22Rv1 (cell line): Measurements from ENCODE around the gene DYNLT1.
"Not testable (repeated sequence)": the region's sequence is repeated elsewhere in the genome, so short reads cannot be mapped to it uniquely, and the experiment has no call there.

Experiments used
- H3K27ac ChIP-seq: fragments of 450-650 bp; 2 replicates; pipeline ENCODE4 v1.5.1; 2017
- ZFX ChIP-seq: fragments of 450-650 bp; IDR thresholded peaks from 2 replicates; pipeline ENCODE4 v1.6.1; 2017; ENCODE audit warnings: antibody characterized with exemption, borderline replicate concordance
- TF ChIP-seq, protein P1 (sequence below): fragments of 450-650 bp; IDR thresholded peaks from 2 replicates; pipeline ENCODE4 v1.5.1; 2017; ENCODE audit warnings: mild to moderate bottlenecking

The DYNLT1 gene

GRCh38 chr6:158661156-158661685 is 16.7 kb upstream of the DYNLT1 start:
- TF ChIP-seq ZFX, result no peak
- TF ChIP-seq, protein P1, sequence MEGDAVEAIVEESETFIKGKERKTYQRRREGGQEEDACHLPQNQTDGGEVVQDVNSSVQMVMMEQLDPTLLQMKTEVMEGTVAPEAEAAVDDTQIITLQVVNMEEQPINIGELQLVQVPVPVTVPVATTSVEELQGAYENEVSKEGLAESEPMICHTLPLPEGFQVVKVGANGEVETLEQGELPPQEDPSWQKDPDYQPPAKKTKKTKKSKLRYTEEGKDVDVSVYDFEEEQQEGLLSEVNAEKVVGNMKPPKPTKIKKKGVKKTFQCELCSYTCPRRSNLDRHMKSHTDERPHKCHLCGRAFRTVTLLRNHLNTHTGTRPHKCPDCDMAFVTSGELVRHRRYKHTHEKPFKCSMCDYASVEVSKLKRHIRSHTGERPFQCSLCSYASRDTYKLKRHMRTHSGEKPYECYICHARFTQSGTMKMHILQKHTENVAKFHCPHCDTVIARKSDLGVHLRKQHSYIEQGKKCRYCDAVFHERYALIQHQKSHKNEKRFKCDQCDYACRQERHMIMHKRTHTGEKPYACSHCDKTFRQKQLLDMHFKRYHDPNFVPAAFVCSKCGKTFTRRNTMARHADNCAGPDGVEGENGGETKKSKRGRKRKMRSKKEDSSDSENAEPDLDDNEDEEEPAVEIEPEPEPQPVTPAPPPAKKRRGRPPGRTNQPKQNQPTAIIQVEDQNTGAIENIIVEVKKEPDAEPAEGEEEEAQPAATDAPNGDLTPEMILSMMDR, result no peak
- no peak overlapping the region for H3K27ac ChIP-seq

DNA sequence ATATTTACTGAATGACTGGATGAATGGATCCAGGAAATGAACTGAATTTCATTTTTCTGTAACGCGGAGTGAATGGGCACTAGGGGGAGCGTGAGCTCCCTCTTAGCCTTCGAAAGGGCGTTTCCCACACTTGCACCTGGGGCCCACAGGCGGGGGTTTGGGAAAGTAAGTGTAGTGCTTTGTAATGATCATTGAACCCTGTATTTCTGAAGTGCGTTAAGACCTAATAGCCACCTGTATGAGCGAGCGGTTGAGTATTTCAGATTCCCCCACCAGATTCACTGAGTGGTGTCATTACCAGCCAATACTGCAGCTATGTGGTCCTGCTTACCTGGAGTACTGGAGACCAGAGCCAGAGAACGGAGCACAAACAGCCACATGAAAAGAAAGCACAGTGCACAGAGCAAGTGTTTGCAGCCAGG is 15.8 kb upstream of the DYNLT1 start:
- H3K27ac ChIP-seq, result no peak overlapping the region
- TF ChIP-seq ZFX, result no peak
- TF ChIP-seq, protein P1, result peak; percentile 79

- H3K27ac ChIP-seq, result not testable (repeated sequence)
Observed at GRCh38 chr6:158656986-158657385, 12.4 kb upstream of the DYNLT1 start.

DNA sequence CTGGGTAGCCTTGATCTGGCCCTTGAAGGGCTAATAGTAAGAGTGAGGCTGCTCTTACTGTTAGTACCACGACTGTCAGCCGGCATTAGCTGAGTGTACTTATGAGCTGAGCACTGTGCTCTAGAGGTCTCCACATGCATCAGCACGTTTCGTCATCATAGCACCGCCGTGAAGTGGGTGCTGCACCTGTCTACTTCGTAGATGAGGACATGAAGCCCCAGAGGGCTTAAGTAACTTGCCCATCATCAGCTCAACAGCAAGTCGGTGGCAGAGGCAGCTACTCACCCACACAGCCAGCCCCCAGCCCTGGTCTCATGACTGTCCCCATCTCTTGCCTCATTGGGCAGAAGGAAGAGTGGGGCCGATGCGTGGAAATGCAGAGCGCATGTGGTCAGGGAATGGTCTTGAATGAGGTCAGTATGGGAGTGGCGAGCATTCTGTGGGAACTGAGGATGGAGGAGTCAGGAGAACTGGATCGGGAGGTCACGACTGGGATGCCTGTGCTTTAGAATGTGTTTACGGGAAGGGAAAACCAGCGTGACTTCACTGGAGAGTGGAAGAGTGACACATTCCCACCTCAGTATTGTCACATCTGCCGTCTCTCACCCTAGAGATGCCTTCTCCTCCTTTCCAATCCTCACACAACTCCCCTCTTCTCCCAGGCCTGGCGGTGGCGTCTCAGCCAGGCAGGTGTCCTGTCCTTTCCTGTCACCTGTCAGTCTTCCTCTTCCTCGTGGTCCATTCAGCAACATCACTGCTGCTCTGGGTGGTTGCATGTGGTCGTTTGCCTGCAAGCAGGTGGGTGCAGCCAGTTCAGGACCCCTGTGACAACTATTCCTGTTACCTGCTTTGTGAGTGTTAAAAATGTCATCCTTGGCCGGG is 11.3 kb upstream of the DYNLT1 start:
- TF ChIP-seq, protein P1, result no peak
- TF ChIP-seq ZFX, result no peak
- no peak overlapping the region for H3K27ac ChIP-seq

GRCh38 chr6:158654960-158655489 is 10.5 kb upstream of the DYNLT1 start:
- no peak overlapping the region for H3K27ac ChIP-seq

GRCh38 chr6:158654498-158654897 is 10.0 kb upstream of the DYNLT1 start:
- no peak overlapping the region for H3K27ac ChIP-seq
- no peak for TF ChIP-seq ZFX
- TF ChIP-seq, protein P1, result no peak

More at GRCh38 chr6:158654960-158655489, 10.5 kb upstream of the DYNLT1 start:
- TF ChIP-seq, protein P1, result no peak
- TF ChIP-seq ZFX, result no peak

GRCh38 chr6:158653577-158654354 is 9.2 kb upstream of the DYNLT1 start:
- no peak for TF ChIP-seq ZFX
- TF ChIP-seq, protein P1, result no peak
- H3K27ac ChIP-seq, result no peak overlapping the region

DNA sequence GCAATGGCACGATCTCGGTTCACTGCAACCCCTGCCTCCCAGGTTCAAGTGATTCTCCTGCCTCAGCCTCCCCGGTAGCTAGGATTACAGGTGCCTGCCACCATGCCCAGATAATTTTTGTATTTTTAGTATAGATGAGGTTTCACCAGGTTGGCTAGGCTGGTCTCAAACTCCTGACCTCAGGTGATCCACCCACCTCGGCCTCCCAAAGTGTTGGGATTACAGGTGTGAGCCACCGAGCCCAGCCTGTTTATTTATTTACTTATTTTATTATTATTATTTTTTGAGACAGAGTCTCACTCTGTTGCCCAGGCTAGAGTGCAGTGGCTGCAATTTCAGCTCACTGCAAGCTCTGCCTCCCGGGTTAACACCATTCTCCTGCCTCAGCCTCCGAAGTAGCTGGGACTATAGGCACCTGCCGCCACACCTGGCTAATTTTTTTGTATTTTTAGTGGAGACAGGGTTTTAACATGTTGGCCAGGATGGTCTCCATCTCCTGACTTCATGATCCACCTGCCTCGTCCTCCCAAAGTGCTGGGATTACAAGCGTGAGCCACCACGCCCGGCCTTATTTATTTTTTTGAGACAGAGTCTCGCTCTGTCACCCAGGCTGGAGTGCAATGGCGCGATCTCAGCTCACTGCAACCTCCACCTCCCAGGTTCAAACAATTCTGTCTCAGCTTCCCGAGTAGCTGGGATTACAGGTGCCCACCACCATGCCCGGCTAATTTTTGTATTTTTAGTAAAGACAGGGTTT is 7.6 kb upstream of the DYNLT1 start:
- H3K27ac ChIP-seq, result not testable (repeated sequence)
